A549 (cell line): ENCODE results near the gene NAT16. TPM values are rescaled to one million over a fixed set of nuclear protein-coding genes. Genes with fewer than 3 reads are reported as not detected.

Experiments
- ATAC-seq, 2 experiments: fragments of 200-7000 bp in 1 of 2; fragments of >200 bp in 1 of 2; cut with Nextera tagmentation in 1 of 2; cut with Tn5 transposase in 1 of 2; 3 replicates each; pipeline versions ENCODE4 v1.8.0 to v1.9.1; 2018 to 2020; ENCODE audit warnings: mild to moderate bottlenecking in 1 of 2, moderate library complexity in 1 of 2
- CTCF ChIA-PET: fragments of 300-600 bp; sonication (Branson Sonifier 250); formaldehyde crosslinking; extraction: SDS; loops from one replicate; lab custom pipeline; 2021; ENCODE audit warnings: antibody characterized with exemption, inconsistent platforms; lab: Yijun Ruan, JAX
- POLR2A ChIA-PET: fragments of 350-600 bp; formaldehyde crosslinking; extraction: SDS; loops from one replicate; lab custom pipeline; 2021; ENCODE audit warnings: antibody characterized with exemption, inconsistent platforms; lab: Yijun Ruan, JAX
- DNase-seq, 2 experiments: peaks; one replicate each; pipeline versions ENCODE4 v3.0.0 to v3.0.0-alpha.2; 2011 to 2016; ENCODE audit warnings: low read depth in 1 of 2, low spot score in 1 of 2
- FAIRE-seq: peaks from 2 replicates; lab custom pipeline; 2011; peaks lifted over from hg19 to GRCh38; lab: Jason Lieb, UNC
- H3K27ac ChIP-seq, 2 experiments: fragments of >200 bp; sonication (Bioruptor Twin); formaldehyde crosslinking; 3 replicates each; pipeline ENCODE4 v1.5.1; 2016 to 2017
- H3K4me1 ChIP-seq: fragments of >200 bp; sonication (Bioruptor Twin); formaldehyde crosslinking; 3 replicates; pipeline ENCODE4 v1.6.1; 2016
- H3K4me2 ChIP-seq: fragments of >200 bp; sonication (Bioruptor Twin); formaldehyde crosslinking; 3 replicates; pipeline ENCODE4 v1.6.1; 2016
- H3K4me3 ChIP-seq: fragments of >200 bp; sonication (Bioruptor Twin); formaldehyde crosslinking; 3 replicates; pipeline ENCODE4 v1.5.1; 2016
- H3K9me3 ChIP-seq: fragments of >200 bp; sonication (Bioruptor Twin); formaldehyde crosslinking; 3 replicates; pipeline ENCODE4 v1.6.1; 2016
- CEBPB ChIP-seq, 2 experiments: fragments of >200 bp in 1 of 2; sonication (Bioruptor Twin) in 1 of 2; formaldehyde crosslinking in 1 of 2; IDR thresholded peaks; 2 replicates each; pipeline ENCODE4 v1.6.1; 2012 to 2016
- CHD2 ChIP-seq: fragments of 150-350 bp; IDR thresholded peaks from 2 replicates; pipeline ENCODE4 v1.6.1; 2014; ENCODE audit warnings: low read length; ENCODE audit not compliant: partially characterized antibody
- CTCF ChIP-seq: fragments of >200 bp; sonication (Bioruptor Twin); formaldehyde crosslinking; IDR thresholded peaks from 3 replicates; pipeline ENCODE4 v1.5.1; 2016
- EHF ChIP-seq: fragments of 250-450 bp; sonication (Bioruptor Pico); IDR thresholded peaks from 2 replicates; pipeline ENCODE4 v1.5.0; 2020; ENCODE audit warnings: mild to moderate bottlenecking
- ELK1 ChIP-seq: fragments of 150-350 bp; IDR thresholded peaks from 2 replicates; pipeline ENCODE4 v1.6.1; 2014; ENCODE audit warnings: low read depth, mild to moderate bottlenecking, low read length
- EP300 ChIP-seq, 2 experiments: fragments of >200 bp; sonication (Bioruptor Twin); formaldehyde crosslinking; IDR thresholded peaks; 2 replicates in 1 of 2; 3 replicates in 1 of 2; pipeline ENCODE4 v1.6.1; 2016 to 2017
- FOSL2 ChIP-seq, 2 experiments: fragments of 450-650 bp in 1 of 2; fragments of >200 bp in 1 of 2; sonication (Bioruptor Twin) in 1 of 2; formaldehyde crosslinking; IDR thresholded peaks; 2 replicates each; pipeline versions ENCODE4 v1.5.0 to v1.6.1; 2016 to 2020; ENCODE audit warnings: mild to moderate bottlenecking in 1 of 2, moderate library complexity in 1 of 2
- GATA3 ChIP-seq: IDR thresholded peaks from 2 replicates; pipeline ENCODE4 v1.6.1; 2012; ENCODE audit warnings: borderline replicate concordance
- HDAC2 ChIP-seq: fragments of 200-600 bp; sonication (generic); IDR thresholded peaks from 2 replicates; pipeline ENCODE4 v1.6.1; 2016
- JUNB ChIP-seq: fragments of >200 bp; sonication (Bioruptor Twin); formaldehyde crosslinking; IDR thresholded peaks from 2 replicates; pipeline ENCODE4 v1.6.1; 2016
- KDM5A ChIP-seq: fragments of 200-600 bp; sonication (generic); IDR thresholded peaks from 2 replicates; pipeline ENCODE4 v1.6.1; 2016; ENCODE audit warnings: antibody characterized with exemption, mild to moderate bottlenecking
- MAX ChIP-seq: IDR thresholded peaks from 2 replicates; pipeline ENCODE4 v1.6.1; 2012
- RAD21 ChIP-seq, 2 experiments: fragments of >200 bp in 1 of 2; sonication (Bioruptor Twin) in 1 of 2; formaldehyde crosslinking in 1 of 2; IDR thresholded peaks in 1 of 2; conservative IDR thresholded peaks in 1 of 2; 2 replicates in 1 of 2; 3 replicates in 1 of 2; pipeline ENCODE4 v1.6.1; 2012 to 2018; ENCODE audit warnings: inconsistent platforms in 1 of 2
- RARB ChIP-seq: fragments of 250-450 bp; sonication (Bioruptor Pico); IDR thresholded peaks from 2 replicates; pipeline ENCODE4 v1.8.0; 2021; ENCODE audit warnings: mild to moderate bottlenecking, moderate library complexity
- SMC3 ChIP-seq: fragments of >200 bp; sonication (Bioruptor Twin); formaldehyde crosslinking; IDR thresholded peaks from 3 replicates; pipeline ENCODE4 v1.6.1; 2018; ENCODE audit warnings: inconsistent platforms
- ZSCAN20 ChIP-seq: fragments of 250-450 bp; sonication (Bioruptor Pico); IDR thresholded peaks from 2 replicates; pipeline ENCODE4 v1.8.0; 2022; ENCODE audit warnings: mild to moderate bottlenecking, moderate library complexity
- WGBS: methylation state at CpG from one replicate; pipeline ENCODE4 v1.1.6; 2017; ENCODE audit errors: missing lambda C conversion rate; 5-methylcytosine and 5-hydroxymethylcytosine counted together
- polyA plus RNA-seq, 4 experiments: library from polyadenylated mRNA; depleted of rRNA in 3 of 4; stranded (reverse); fragments of >200 nt; fragmentation: RNase III in 1 of 4; extraction: RNeasy Plus Mini Kit Qiagen cat#74134 plus additional on column Dnase treatment in 1 of 4; gene quantifications; 2 replicates in 3 of 4; 3 replicates in 1 of 4; pipeline ENCODE4 v1.2.3, GENCODE V29; 2011 to 2017

Gene NAT16
- polyA plus RNA-seq, 2 of the 4 experiments (the other 2 are of a cell fraction), result 0.05 to 0.12 TPM

- H3K4me2 ChIP-seq, result peak overlapping the region; percentile 98
- peaks cover 82% of the 10 kb centered on the region for H3K4me1 ChIP-seq
- WGBS, result 3% methylated on average over 21 of the region's 33 CpGs
- ChIA-PET CTCF (interaction anchor here (0.5 to 3.1 kb wide), 29 partner anchors 8 to 298 kb away, joined by 3 to 56 read pairs (median 4); partner anchors contain the start of genes AP1S1 and NAT16), POLR2A (no interaction called here)
- ATAC-seq (peak; percentile 32 to 62; a peak in 4 of 6 replicates), FAIRE-seq (no peak), DNase-seq (peak in 1 of 2 experiments; percentile 63)
- H3K4me3 ChIP-seq, result peak overlapping the region; percentile 36
- H3K27ac ChIP-seq, result peak overlapping the region in 1 of 2 experiments; percentile 46; a peak in 4 of 6 replicates
- TF ChIP-seq ZSCAN20 (CRISPR knock-in tag) (no peak), CTCF (peak; percentile 85), SMC3 (peak; percentile 82), CEBPB (IDR thresholded peaks at IDR 0.05) (no peak), KDM5A (no peak), RAD21 (conservative IDR thresholded peaks at IDR 0.05 in 1 of 2, IDR thresholded peaks at IDR 0.05 in 1 of 2) (peak; percentile 64 to 69), EP300 (IDR thresholded peaks at IDR 0.05) (no peak), GATA3 (no peak), RARB (CRISPR knock-in tag) (no peak), MAX (peak; percentile 64), HDAC2 (no peak)
- TF ChIP-seq, all 56 proteins: peak for 4
- no peaks in the 10 kb centered on the region for H3K9me3 ChIP-seq
Observed at GRCh38 chr7:101169838-101170551, 10.1 kb downstream of the NAT16 start.

- peaks cover 89% of the 10 kb centered on the region for H3K4me1 ChIP-seq
- ChIA-PET POLR2A (interaction anchor here (0.5 to 0.6 kb wide), 3 partner anchors 43 to 172 kb away, joined by 3 to 4 read pairs (median 4); partner anchors contain the start of gene SERPINE1), CTCF (interaction anchor here (0.5 to 3.1 kb wide), 18 partner anchors 12 to 297 kb away, joined by 3 to 56 read pairs (median 6); partner anchors contain the start of gene AP1S1)
- TF ChIP-seq CHD2 (no peak), JUNB (0 out of 2 replicates have a peak, but pooled peaks have one; percentile 8), EHF (CRISPR knock-in tag) (no peak)
- H3K27ac ChIP-seq, result peak overlapping the region in 1 of 2 experiments; percentile 53; a peak in 4 of 6 replicates
- FAIRE-seq (no peak), ATAC-seq (peak in 1 of 2 experiments; percentile 1; a peak in 3 of 6 replicates), DNase-seq (no peak)
- H3K4me2 ChIP-seq, result peak overlapping the region; percentile 98
- H3K4me3 ChIP-seq, result peak overlapping the region; percentile 36
- no peaks in the 10 kb centered on the region for H3K9me3 ChIP-seq
- WGBS, result 4% methylated on average over 17 of the region's 18 CpGs
Observed at GRCh38 chr7:101169110-101169837, 10.8 kb downstream of the NAT16 start.

- H3K4me3 ChIP-seq, result peak overlapping the region; percentile 36; the same call in 1 of the 3 replicates
Observed at GRCh38 chr7:101168412-101169049, 11.6 kb downstream of the NAT16 start.

More at GRCh38 chr7:101168412-101169049, 11.6 kb downstream of the NAT16 start:
- DNase-seq, result no peak
- FAIRE-seq, result no peak
- peak overlapping the region; percentile 98 for H3K4me2 ChIP-seq
- ChIA-PET CTCF (interaction anchor here (0.7 to 2.4 kb wide), 13 partner anchors 11 to 274 kb away, joined by 3 to 16 read pairs (median 4); partner anchors contain the start of genes AP1S1 and NAT16), POLR2A (interaction anchor here (0.5 to 0.6 kb wide), 3 partner anchors 42 to 173 kb away, joined by 3 to 4 read pairs (median 4); partner anchors contain the start of gene SERPINE1)
- ATAC-seq, result no peak
- 0% methylated on average over 6 of the region's 6 CpGs for WGBS
- no peak for TF ChIP-seq FOSL2 (IDR thresholded peaks at IDR 0.05)
- peak; percentile 47 for TF ChIP-seq FOSL2 (CRISPR knock-in tag; IDR thresholded peaks at IDR 0.05)
- no peak for TF ChIP-seq ELK1
- 0 out of 2 replicates have a peak, but pooled peaks have one; percentile 18 for TF ChIP-seq JUNB
- H3K27ac ChIP-seq, result peak overlapping the region in 1 of 2 experiments; percentile 53; a peak in 2 of 6 replicates
- H3K4me1 ChIP-seq, result peaks cover 93% of the 10 kb centered on the region
- H3K9me3 ChIP-seq, result no peaks in the 10 kb centered on the region
